HepG2 (cell line): Measurements from ENCODE around the gene MRPL43. TPM values are rescaled to one million over a fixed set of nuclear protein-coding genes. Genes with fewer than 3 reads are reported as not detected.
A peak's percentile ranks its signal among the peaks of the same experiment; 100 is the strongest.

Experiments used
- CBX5 ChIP-seq: sonication (generic); formaldehyde crosslinking; IDR thresholded peaks from 2 replicates; pipeline ENCODE4 v1.4.0; 2020; ENCODE audit warnings: missing genetic modification reagents, borderline replicate concordance
- ERF ChIP-seq: IDR thresholded peaks from 2 replicates; pipeline ENCODE4 v1.6.1; 2018; ENCODE audit warnings: missing biosample characterization, missing genetic modification reagents
- FOXJ3 ChIP-seq: sonication (generic); formaldehyde crosslinking; IDR thresholded peaks from 2 replicates; pipeline ENCODE4 v1.4.0; 2020; ENCODE audit warnings: missing genetic modification reagents, mild to moderate bottlenecking, borderline replicate concordance
- HINFP ChIP-seq: sonication (generic); formaldehyde crosslinking; IDR thresholded peaks from 2 replicates; pipeline ENCODE4 v1.4.0; 2020; ENCODE audit warnings: low read depth, mild to moderate bottlenecking, missing genetic modification reagents
- NCOA2 ChIP-seq: sonication (generic); formaldehyde crosslinking; IDR thresholded peaks from 2 replicates; pipeline ENCODE4 v1.8.0; 2022; ENCODE audit warnings: inconsistent platforms
- NFRKB ChIP-seq: fragments of 450-650 bp; IDR thresholded peaks from 2 replicates; pipeline ENCODE4 v1.6.1; 2017
- RXRA ChIP-seq: sonication (generic); formaldehyde crosslinking; IDR thresholded peaks from 2 replicates; pipeline ENCODE4 v1.5.1; 2020; ENCODE audit warnings: missing genetic modification reagents
- THYN1 ChIP-seq: sonication (generic); formaldehyde crosslinking; IDR thresholded peaks from 2 replicates; pipeline ENCODE4 v1.8.1; 2023; ENCODE audit warnings: low read depth, mild to moderate bottlenecking, moderate library complexity, missing genetic modification reagents, borderline replicate concordance
- ZNF230 ChIP-seq: sonication (generic); formaldehyde crosslinking; IDR thresholded peaks from 2 replicates; pipeline ENCODE4 v1.4.0; 2020; ENCODE audit warnings: mild to moderate bottlenecking, missing genetic modification reagents
- ZNF775 ChIP-seq: sonication (generic); formaldehyde crosslinking; IDR thresholded peaks from 2 replicates; pipeline ENCODE4 v1.4.0; 2020; ENCODE audit warnings: missing genetic modification reagents, mild to moderate bottlenecking, moderate library complexity, borderline replicate concordance
- polyA plus RNA-seq, 8 experiments: library from polyadenylated mRNA; depleted of rRNA in 3 of 8; stranded (reverse) in 7 of 8; unstranded in 1 of 8; fragments of >200 nt; fragmentation: Illumina TruSeq in 4 of 8; extraction: Trizol in 4 of 8; gene quantifications; 2 replicates each; pipeline versions ENCODE4 v1.2.1 to v1.2.3, GENCODE V29; 2011 to 2016; ENCODE audit warnings: low read depth in 4 of 8, missing spikeins in 1 of 8, mixed read lengths in 1 of 8; ENCODE audit not compliant: insufficient read depth in 1 of 8
- total RNA-seq, 5 experiments: library from RNA; depleted of rRNA; stranded (reverse); fragments of >200 nt; fragmentation: Illumina TruSeq; extraction: Trizol; gene quantifications; 2 replicates each; pipeline ENCODE4 v1.2.3, GENCODE V29; 2016; ENCODE audit warnings: low read depth in 1 of 5
- TF ChIP-seq, protein P1 (sequence below): sonication (generic); formaldehyde crosslinking; IDR thresholded peaks from 2 replicates; pipeline ENCODE4 v1.4.0; 2020; ENCODE audit warnings: mild to moderate bottlenecking, low read depth, missing genetic modification reagents
- TF ChIP-seq, protein P2 (sequence below): sonication (generic); formaldehyde crosslinking; IDR thresholded peaks from 2 replicates; pipeline ENCODE4 v1.5.1; 2020; ENCODE audit warnings: mild to moderate bottlenecking, moderate library complexity, missing genetic modification reagents
- TF ChIP-seq, protein P3 (sequence below): sonication (generic); formaldehyde crosslinking; IDR thresholded peaks from 2 replicates; pipeline ENCODE4 v1.4.0; 2020; ENCODE audit warnings: mild to moderate bottlenecking, missing genetic modification reagents

The MRPL43 gene
- total and polyA plus RNA-seq, 2 of the 13 experiments (the other 11 are each of a cell fraction or from before 2014, with no cell fraction given) = 71.0 to 73.7 TPM

DNA sequence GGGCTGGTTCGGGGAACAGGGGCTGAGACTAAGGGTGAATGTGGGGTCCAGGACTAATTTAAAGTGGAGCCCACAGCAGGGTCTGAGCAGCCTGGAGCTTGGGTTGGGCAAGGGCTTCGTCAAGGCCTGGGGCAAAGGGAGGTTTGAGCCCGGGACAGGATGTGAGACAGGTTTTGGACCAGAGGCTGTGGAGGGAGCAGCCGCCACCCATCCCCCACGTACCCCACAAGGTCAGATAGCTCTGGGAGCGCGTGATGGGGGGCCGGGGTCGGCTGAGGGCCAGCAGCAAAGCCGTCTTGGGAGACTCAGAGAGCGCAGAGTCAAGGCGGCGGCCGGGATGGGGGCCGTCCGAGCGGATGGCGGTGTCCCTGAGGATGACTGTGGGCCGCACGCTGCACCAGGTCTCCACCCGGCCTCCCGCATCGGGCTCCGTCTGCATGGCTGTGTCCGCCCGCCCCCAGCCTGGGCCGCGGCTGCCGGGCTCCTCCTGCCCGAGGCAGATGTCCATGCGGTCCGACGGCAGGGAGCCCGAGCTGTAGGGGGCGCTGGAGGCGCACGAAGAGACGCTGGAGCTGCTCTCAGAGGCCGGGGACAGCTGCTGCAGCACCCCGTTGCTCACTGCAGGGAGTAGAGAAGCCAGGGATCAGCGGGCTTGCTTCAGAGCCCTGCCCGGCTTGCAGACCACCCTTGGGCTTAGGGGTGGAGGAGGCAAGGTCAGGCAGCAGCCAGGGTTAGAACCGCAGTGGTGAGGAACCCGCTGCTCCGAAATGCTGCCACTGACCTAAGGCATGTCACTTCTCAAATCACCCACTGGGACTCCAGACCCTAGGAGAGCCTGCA, 31.5 kb upstream of the MRPL43 start (continued):
- TF ChIP-seq ZNF775 (CRISPR knock-in tag) (no peak), THYN1 (CRISPR knock-in tag) (0 out of 2 replicates have a peak, but pooled peaks have one; percentile 61), RXRA (CRISPR knock-in tag) (peak; percentile 78), ERF (CRISPR knock-in tag) (peak; percentile 77), HINFP (peak; percentile 86; the same call in 1 of the 2 replicates), CBX5 (CRISPR knock-in tag) (peak; percentile 53; the same call in 1 of the 2 replicates), NCOA2 (CRISPR knock-in tag) (peak; percentile 48; the same call in 1 of the 2 replicates), NFRKB (no peak), ZNF230 (CRISPR knock-in tag) (no peak), FOXJ3 (no peak)
- TF ChIP-seq, protein P1, sequence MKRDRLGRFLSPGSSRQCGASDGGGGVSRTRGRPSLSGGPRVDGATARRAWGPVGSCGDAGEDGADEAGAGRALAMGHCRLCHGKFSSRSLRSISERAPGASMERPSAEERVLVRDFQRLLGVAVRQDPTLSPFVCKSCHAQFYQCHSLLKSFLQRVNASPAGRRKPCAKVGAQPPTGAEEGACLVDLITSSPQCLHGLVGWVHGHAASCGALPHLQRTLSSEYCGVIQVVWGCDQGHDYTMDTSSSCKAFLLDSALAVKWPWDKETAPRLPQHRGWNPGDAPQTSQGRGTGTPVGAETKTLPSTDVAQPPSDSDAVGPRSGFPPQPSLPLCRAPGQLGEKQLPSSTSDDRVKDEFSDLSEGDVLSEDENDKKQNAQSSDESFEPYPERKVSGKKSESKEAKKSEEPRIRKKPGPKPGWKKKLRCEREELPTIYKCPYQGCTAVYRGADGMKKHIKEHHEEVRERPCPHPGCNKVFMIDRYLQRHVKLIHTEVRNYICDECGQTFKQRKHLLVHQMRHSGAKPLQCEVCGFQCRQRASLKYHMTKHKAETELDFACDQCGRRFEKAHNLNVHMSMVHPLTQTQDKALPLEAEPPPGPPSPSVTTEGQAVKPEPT (CRISPR knock-in tag) = no peak
- TF ChIP-seq, protein P2, sequence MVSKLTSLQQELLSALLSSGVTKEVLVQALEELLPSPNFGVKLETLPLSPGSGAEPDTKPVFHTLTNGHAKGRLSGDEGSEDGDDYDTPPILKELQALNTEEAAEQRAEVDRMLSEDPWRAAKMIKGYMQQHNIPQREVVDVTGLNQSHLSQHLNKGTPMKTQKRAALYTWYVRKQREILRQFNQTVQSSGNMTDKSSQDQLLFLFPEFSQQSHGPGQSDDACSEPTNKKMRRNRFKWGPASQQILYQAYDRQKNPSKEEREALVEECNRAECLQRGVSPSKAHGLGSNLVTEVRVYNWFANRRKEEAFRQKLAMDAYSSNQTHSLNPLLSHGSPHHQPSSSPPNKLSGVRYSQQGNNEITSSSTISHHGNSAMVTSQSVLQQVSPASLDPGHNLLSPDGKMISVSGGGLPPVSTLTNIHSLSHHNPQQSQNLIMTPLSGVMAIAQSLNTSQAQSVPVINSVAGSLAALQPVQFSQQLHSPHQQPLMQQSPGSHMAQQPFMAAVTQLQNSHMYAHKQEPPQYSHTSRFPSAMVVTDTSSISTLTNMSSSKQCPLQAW (CRISPR knock-in tag) = no peak
- TF ChIP-seq, protein P3, sequence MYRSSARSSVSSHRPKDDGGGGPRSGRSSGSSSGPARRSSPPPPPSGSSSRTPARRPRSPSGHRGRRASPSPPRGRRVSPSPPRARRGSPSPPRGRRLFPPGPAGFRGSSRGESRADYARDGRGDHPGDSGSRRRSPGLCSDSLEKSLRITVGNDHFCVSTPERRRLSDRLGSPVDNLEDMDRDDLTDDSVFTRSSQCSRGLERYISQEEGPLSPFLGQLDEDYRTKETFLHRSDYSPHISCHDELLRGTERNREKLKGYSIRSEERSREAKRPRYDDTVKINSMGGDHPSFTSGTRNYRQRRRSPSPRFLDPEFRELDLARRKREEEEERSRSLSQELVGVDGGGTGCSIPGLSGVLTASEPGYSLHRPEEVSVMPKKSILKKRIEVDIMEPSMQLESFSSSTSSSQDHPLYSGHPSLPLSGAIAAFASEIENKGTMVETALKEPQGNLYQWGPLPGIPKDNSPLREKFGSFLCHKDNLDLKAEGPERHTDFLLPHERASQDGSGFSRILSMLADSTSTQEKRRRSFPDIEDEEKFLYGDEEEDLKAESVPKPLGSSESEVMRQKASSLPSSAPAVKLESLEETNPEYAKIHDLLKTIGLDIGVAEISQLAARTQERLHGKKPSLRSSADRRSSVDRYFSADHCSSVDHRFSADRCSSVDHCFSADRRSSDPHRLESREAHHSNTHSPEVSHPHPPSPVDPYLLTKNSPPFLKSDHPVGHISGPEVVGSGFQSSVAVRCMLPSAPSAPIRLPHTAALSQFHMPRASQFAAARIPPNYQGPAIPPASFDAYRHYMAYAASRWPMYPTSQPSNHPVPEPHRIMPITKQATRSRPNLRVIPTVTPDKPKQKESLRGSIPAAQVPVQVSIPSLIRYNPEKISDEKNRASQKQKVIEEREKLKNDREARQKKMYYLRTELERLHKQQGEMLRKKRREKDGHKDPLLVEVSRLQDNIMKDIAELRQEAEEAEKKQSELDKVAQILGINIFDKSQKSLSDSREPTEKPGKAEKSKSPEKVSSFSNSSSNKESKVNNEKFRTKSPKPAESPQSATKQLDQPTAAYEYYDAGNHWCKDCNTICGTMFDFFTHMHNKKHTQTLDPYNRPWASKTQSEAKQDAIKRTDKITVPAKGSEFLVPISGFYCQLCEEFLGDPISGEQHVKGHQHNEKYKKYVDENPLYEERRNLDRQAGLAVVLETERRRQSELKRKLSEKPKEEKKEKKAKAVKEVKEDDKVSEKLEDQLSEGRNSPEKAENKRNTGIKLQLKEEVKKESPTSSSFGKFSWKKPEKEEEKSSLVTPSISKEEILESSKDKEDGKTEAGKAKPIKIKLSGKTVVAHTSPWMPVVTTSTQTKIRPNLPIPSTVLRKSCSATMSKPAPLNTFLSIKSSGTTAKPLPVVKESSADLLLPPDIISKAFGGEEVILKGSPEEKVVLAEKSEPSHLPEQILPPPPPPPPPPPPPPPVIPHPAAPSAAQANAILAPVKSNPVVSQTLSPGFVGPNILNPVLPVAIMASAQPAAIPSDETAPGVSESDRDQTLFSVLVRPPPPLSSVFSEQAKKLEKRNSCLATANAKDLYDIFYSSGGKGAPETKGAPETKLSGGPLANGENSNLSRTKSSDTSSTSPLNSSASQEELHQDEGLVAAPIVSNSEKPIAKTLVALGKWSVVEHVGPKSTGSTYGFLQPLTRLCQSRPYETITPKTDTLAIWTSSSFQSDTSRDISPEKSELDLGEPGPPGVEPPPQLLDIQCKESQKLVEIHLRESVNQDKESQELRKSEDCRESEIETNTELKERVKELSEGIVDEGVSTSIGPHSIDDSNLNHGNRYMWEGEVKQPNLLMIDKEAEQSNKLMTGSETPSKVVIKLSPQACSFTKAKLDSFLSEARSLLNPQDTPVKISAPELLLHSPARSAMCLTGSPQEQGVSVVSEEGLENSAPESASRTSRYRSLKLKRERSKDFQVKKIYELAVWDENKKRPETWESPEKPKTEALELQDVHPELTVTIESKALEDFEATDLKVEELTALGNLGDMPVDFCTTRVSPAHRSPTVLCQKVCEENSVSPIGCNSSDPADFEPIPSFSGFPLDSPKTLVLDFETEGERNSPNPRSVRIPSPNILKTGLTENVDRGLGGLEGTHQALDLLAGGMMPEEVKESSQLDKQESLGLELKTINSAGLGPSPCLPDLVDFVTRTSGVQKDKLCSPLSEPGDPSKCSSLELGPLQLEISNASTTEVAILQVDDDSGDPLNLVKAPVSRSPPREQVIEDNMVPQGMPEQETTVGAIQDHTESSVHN (CRISPR knock-in tag) = no peak
